ENCODE results near the gene NAALADL1.

NAALADL1 gene

DNA sequence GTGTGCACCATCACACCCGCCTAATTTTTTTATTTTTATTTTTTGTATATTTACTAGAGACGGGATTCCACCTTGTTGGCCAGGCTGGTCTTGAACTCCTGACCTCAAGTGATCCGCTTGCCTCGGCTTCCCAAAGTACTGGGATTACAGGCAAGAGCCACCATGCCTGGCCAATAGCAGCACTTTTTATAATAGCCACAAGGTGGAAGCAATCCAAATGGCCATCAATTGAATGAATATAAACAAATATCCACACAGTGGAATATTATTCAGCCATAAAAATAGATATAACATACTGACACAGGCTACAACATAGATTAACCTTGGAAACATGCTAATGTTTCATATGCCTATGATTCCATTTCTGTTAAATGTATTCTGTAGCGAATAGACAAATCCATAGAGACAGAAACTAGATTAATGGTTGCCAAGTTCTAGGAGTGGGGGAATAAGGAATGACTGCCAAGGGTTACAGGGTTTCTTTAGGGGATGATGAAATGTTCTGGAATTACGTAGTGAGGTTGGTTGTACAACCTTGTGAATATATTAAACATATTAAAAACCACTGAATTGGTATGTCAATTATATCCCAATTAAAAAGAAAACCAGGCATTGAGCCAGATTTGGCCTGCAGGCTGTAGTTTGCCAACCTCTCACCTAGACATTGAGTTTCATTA, 42.5 kb upstream of the NAALADL1 start:
- TF ChIP-seq, protein P1, sequence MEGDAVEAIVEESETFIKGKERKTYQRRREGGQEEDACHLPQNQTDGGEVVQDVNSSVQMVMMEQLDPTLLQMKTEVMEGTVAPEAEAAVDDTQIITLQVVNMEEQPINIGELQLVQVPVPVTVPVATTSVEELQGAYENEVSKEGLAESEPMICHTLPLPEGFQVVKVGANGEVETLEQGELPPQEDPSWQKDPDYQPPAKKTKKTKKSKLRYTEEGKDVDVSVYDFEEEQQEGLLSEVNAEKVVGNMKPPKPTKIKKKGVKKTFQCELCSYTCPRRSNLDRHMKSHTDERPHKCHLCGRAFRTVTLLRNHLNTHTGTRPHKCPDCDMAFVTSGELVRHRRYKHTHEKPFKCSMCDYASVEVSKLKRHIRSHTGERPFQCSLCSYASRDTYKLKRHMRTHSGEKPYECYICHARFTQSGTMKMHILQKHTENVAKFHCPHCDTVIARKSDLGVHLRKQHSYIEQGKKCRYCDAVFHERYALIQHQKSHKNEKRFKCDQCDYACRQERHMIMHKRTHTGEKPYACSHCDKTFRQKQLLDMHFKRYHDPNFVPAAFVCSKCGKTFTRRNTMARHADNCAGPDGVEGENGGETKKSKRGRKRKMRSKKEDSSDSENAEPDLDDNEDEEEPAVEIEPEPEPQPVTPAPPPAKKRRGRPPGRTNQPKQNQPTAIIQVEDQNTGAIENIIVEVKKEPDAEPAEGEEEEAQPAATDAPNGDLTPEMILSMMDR (conservative IDR thresholded peaks at IDR 0.05), result peak; percentile 42
- peak overlapping the region; percentile 100 for H3K27ac ChIP-seq

DNA sequence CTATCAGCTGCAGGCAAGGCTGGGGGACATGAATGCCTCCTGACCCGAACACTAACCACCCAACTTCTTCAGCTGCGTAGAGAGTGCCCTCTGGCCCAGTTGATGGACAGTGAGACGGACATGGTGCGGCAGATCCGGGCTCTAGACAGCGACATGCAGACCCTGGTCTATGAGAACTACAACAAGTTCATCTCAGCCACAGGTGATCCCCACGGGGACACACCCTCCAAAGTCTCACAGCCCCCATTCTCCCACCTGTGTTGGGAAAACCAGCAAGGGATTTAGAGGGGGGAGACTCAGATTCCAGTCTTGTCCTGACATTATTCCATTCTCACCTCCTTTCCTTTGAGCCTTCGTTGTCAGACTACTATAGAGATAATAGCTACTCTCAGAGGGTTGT, 38.6 kb upstream of the NAALADL1 start:
- H3K27ac ChIP-seq, result peak overlapping the region; percentile 100
- TF ChIP-seq, protein P1 (conservative IDR thresholded peaks at IDR 0.05), result no peak

DNA sequence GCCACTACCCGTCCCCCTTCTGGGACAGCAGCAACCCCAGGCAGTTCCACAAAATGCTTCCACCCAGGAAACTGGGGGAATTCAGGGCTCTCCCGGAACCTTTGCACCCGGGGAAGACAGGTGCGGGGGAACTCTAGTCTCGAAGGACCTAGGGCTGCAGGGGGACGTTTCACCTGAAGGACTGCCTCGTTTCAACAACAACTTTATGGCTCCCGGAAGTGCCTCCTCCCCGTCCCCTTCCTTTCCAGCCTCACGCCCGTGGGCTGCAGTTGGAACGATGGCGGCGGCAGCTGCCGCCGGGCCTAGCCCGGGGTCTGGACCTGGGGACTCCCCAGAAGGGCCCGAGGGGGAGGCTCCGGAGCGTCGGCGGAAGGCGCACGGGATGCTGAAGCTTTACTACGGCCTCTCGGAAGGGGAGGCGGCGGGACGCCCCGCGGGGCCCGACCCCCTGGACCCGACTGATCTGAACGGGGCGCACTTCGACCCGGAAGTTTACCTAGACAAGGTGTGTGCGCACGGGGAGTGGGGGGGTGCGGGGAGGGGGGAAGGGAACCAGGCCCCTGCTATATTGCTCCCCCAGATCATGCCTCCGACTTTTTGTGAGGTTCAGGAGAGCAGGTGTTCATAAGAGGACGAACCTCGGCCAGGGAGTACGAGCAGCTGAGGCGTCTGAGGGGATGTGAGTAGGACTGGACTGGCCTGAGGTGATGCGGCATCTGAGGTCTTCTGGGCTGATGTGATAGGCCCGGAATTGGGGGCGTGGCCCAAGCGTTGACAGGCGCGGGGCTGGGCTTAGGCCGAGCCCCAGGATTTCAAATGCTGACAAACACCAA, 37.8 kb upstream of the NAALADL1 start, which contains the start of gene VPS51:
Gene VPS51 (plus strand): TSS at position 241 of the 833 bp plus-strand sequence. CDS start 37 bp downstream, at position 278.
- peak within 1 kb of the TSS; percentile 100 for H3K27ac ChIP-seq

DNA sequence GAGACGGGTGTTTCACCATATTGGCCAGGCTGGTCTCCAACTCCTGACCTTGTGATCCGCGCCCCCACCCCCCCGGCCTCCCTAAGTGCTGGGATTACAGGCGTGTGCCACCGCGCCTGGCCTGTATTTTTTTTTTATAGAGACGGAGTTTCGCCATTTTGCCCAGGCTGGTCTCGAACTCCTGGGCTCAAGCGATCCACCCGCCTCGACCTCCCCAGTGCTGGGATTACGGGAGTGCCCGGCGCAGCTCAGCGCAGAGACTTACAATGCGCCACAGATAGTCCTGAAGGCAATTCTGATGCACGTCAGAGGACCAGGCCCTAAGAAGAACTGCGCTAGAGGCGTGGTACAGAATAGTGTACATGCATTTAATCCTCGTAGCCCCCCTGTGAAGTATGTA, 37.1 kb upstream of the NAALADL1 start:
- TF ChIP-seq, protein P1 (conservative IDR thresholded peaks at IDR 0.05), result no peak

More for the DNA sequence above, 37.8 kb upstream of the NAALADL1 start, which contains the start of gene VPS51:
- TF ChIP-seq, protein P1 (conservative IDR thresholded peaks at IDR 0.05), result no peak

DNA sequence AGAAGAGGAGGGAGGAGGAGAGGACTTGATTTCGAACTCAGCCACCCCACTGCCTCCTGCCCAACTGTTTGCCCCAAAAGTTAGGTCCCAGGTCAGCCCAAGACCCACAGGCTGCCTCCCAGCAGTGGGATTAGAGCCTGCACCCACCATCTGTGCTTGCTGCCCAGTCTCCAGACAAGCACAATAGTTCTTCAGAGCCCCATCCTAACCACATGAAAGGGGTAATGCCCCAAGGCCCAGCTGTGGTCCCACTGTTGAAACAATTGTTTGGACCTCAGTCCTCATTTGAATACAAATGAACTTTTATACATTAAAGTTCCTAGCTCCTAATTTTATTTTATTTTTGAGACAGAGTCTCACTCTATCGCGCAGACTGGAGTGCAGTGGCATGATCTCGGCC, 32.3 kb upstream of the NAALADL1 start:
- H3K27ac ChIP-seq, result no peak overlapping the region
- TF ChIP-seq, protein P1 (conservative IDR thresholded peaks at IDR 0.05), result no peak

More for the DNA sequence above, 37.1 kb upstream of the NAALADL1 start:
- peak overlapping the region; percentile 100 for H3K27ac ChIP-seq

DNA sequence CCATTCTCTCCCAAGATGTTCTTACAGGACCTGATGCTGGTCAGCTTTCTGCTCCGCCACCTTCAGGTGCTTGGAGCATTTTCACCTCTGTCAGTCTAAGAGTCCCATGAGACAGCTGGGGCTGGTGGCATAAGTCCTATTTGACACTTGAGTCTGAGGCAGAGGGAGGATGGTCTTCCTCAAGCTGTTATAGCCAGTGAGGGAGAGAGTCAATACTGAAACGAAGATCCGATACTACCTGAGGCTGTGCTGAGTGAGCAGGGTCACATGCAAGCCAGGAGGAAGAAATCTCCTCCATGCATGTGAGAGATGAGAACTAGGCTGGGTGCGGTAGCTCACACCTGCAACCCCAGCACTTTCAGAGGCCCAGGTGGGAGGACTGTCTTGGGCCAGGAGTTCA, 31.3 kb upstream of the NAALADL1 start:
- no peak overlapping the region for H3K27ac ChIP-seq
- TF ChIP-seq, protein P1 (conservative IDR thresholded peaks at IDR 0.05), result no peak

DNA sequence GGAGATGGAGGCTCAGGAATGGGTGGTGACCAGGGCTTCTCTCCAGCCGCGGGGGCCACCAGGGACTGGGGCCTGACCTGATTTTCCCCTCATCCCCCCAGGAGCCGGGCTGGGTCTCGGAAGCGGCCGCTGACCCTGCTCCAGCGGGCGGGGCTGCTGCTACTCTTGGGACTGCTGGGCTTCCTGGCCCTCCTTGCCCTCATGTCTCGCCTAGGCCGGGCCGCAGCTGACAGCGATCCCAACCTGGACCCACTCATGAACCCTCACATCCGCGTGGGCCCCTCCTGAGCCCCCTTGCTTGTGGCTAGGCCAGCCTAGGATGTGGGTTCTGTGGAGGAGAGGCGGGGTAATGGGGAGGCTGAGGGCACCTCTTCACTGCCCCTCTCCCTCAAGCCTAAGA, 29.5 kb upstream of the NAALADL1 start:
- no peak overlapping the region for H3K27ac ChIP-seq
- TF ChIP-seq, protein P1 (conservative IDR thresholded peaks at IDR 0.05), result no peak
